Upper lobe of left lung (tissue), 6 donors: ENCODE measurements around the gene ANKFY1. TPM values are rescaled to one million over a fixed set of nuclear protein-coding genes. Genes with fewer than 3 reads are reported as not detected.

Experiments
- ATAC-seq, 2 donors: fragments of 200-7000 bp; cut with Tn5 transposase; one replicate each; pipeline ENCODE4 v1.9.1; 2022; ENCODE audit warnings: mild to moderate bottlenecking in 2 of 2, moderate library complexity in 2 of 2; ENCODE audit not compliant: low FRiP score in 2 of 2
- DNase-seq, 2 donors: peaks; one replicate each; pipeline ENCODE4 v3.0.0-alpha.2; 2019 to 2020
- H3K27ac ChIP-seq, 4 donors: fragments of 200-600 bp; sonication (generic); one replicate each; pipeline ENCODE4 v1.5.1; 2016 to 2019
- H3K27me3 ChIP-seq, 4 donors: fragments of 200-600 bp; sonication (generic); one replicate each; pipeline ENCODE4 v1.5.1; 2017 to 2019
- H3K36me3 ChIP-seq, 4 donors: fragments of 200-600 bp; sonication (generic); one replicate each; pipeline ENCODE4 v1.5.1; 2016 to 2019
- H3K4me1 ChIP-seq, 4 donors: fragments of 200-600 bp; sonication (generic); one replicate each; pipeline ENCODE4 v1.5.1; 2018 to 2019
- H3K4me3 ChIP-seq, 4 donors: fragments of 200-600 bp; sonication (generic); one replicate each; pipeline ENCODE4 v1.5.1; 2017 to 2019; ENCODE audit warnings: mild to moderate bottlenecking in 2 of 4, moderate library complexity in 1 of 4
- H3K9me3 ChIP-seq, 4 donors: fragments of 200-600 bp; sonication (generic); one replicate each; pipeline ENCODE4 v1.5.1; 2018 to 2019
- CTCF ChIP-seq, 6 experiments: fragments of 450-650 bp in 4 of 6; fragments of 200-600 bp in 2 of 6; sonication (generic) in 2 of 6; IDR thresholded peaks; one replicate each; pipeline ENCODE4 v1.5.1; 2016 to 2019; ENCODE audit warnings: antibody characterized with exemption in 6 of 6
- EP300 ChIP-seq, 4 donors: sonication (generic); formaldehyde crosslinking; IDR thresholded peaks; one replicate each; pipeline ENCODE4 v1.5.1; 2017; ENCODE audit warnings: antibody characterized with exemption in 4 of 4, control low read depth in 2 of 4
- POLR2A ChIP-seq, 4 donors: fragments of 450-650 bp; IDR thresholded peaks; one replicate each; pipeline ENCODE4 v1.5.1; 2016 to 2017; ENCODE audit warnings: antibody characterized with exemption in 4 of 4, mild to moderate bottlenecking in 2 of 4
- POLR2AphosphoS5 ChIP-seq, 2 donors: sonication (generic); formaldehyde crosslinking; IDR thresholded peaks; one replicate each; pipeline ENCODE4 v1.5.1; 2017; ENCODE audit warnings: antibody characterized with exemption in 2 of 2
- whole genome bisulfite sequencing, 2 donors: methylation state at CpG; one replicate each; pipeline ENCODE4 v1.1.5; 2017 to 2018; 5-methylcytosine and 5-hydroxymethylcytosine counted together
- total RNA-seq, 6 donors: library from RNA; depleted of rRNA in 4 of 6; stranded (reverse); fragments of >200 nt in 4 of 6; gene quantifications; one replicate each; pipeline versions ENCODE4 v1.1.0 to v1.2.1, GENCODE V29; 2016 to 2021
- donor health status: DM: no; HTN: no; CAD: no; lungs with moderate emphysema.
- donor health status: DM: no; HTN: yes; CAD: no; lungs with severe emphysema.

ANKFY1 gene
- total RNA-seq, 6 donors from 2014 or later, result 58.7 to 92.2 (median 60.9) TPM

- peaks cover 14 to 61% (median 36%) of the 10 kb centered on the region in 4 donors for H3K36me3 ChIP-seq
- no peaks in the 10 kb centered on the region for H3K27me3 ChIP-seq
- DNase-seq (no peak), ATAC-seq (peak in 1 of 2 donors; percentile 38)
- TF ChIP-seq EP300 (IDR thresholded peaks at IDR 0.05) (no peak), POLR2AphosphoS5 (IDR thresholded peaks at IDR 0.05) (no peak), CTCF (IDR thresholded peaks at IDR 0.05) (no peak)
- H3K4me1 ChIP-seq, result peaks cover 4 to 16% (median 14%) of the 10 kb centered on the region in 4 donors
- no peak overlapping the region for H3K27ac ChIP-seq
- H3K9me3 ChIP-seq, result no peaks in the 10 kb centered on the region
- 74 to 80% methylated on average over 6 of the region's 6 CpGs for WGBS, 2 donors
- no peak overlapping the region for H3K4me3 ChIP-seq
These were observed 99.8 kb downstream of the ANKFY1 start for GRCh38 chr17:4163951-4164350.

- WGBS, 2 donors, result 71 to 77% methylated on average over 12 to 14 of the region's 14 CpGs
- Histone ChIP-seq H3K36me3 (peaks cover 11 to 57% (median 29%) of the 10 kb centered on the region in 4 donors), H3K4me1 (peaks cover 4 to 16% (median 14%) of the 10 kb centered on the region in 4 donors), H3K27ac (peak overlapping the region in 1 of 4 donors; percentile 42), H3K27me3 (no peaks in the 10 kb centered on the region), H3K9me3 (no peaks in the 10 kb centered on the region), H3K4me3 (no peak overlapping the region)
- TF ChIP-seq POLR2A (IDR thresholded peaks at IDR 0.05) (no peak), CTCF (IDR thresholded peaks at IDR 0.05) (no peak), POLR2AphosphoS5 (IDR thresholded peaks at IDR 0.05) (no peak), EP300 (IDR thresholded peaks at IDR 0.05) (no peak)
- peak in 1 of 2 donors; percentile 27 for DNase-seq
- ATAC-seq, result peak in 1 of 2 donors; percentile 66
These were observed 100.9 kb downstream of the ANKFY1 start for GRCh38 chr17:4162775-4163466.

- Histone ChIP-seq H3K27me3 (no peaks in the 10 kb centered on the region), H3K36me3 (peaks cover 10 to 56% (median 24%) of the 10 kb centered on the region in 4 donors), H3K4me3 (no peak overlapping the region), H3K9me3 (no peaks in the 10 kb centered on the region), H3K4me1 (peaks cover 4 to 16% (median 14%) of the 10 kb centered on the region in 4 donors), H3K27ac (peak overlapping the region; percentile 13 to 53 (median 45))
- ATAC-seq (peak in 1 of 2 donors; percentile 6), DNase-seq (no peak)
- TF ChIP-seq EP300 (IDR thresholded peaks at IDR 0.05) (no peak), POLR2AphosphoS5 (IDR thresholded peaks at IDR 0.05) (no peak), POLR2A (IDR thresholded peaks at IDR 0.05) (no peak), CTCF (IDR thresholded peaks at IDR 0.05) (no peak)
- 71 to 79% methylated on average over 5 to 6 of the region's 6 CpGs for WGBS, 2 donors
These were observed 101.5 kb downstream of the ANKFY1 start for GRCh38 chr17:4162321-4162720.

GRCh38 chr17:4161967-4162305 lies 101.8 kb downstream of the ANKFY1 start:
- no peaks in the 10 kb centered on the region for H3K9me3 ChIP-seq
- H3K4me1 ChIP-seq, result peaks cover 4 to 16% (median 14%) of the 10 kb centered on the region in 4 donors
- H3K27ac ChIP-seq, result peak overlapping the region; percentile 13 to 53 (median 45)
- TF ChIP-seq POLR2AphosphoS5 (IDR thresholded peaks at IDR 0.05), result no peak
- peak in 1 of 4 donors; percentile 28 for TF ChIP-seq POLR2A (IDR thresholded peaks at IDR 0.05)
- ATAC-seq (peak in 1 of 2 donors; percentile 35), DNase-seq (no peak)
- peaks cover 6 to 55% (median 23%) of the 10 kb centered on the region in 4 donors for H3K36me3 ChIP-seq
- WGBS, 2 donors, result 70 to 83% methylated on average over 7 to 9 of the region's 9 CpGs
- H3K4me3 ChIP-seq, result no peak overlapping the region
- no peaks in the 10 kb centered on the region for H3K27me3 ChIP-seq

GRCh38 chr17:4161192-4161966 lies 102.4 kb downstream of the ANKFY1 start:
- peaks cover under 1 to 55% (median 20%) of the 10 kb centered on the region in 4 donors for H3K36me3 ChIP-seq
- H3K27ac ChIP-seq, result peak overlapping the region; percentile 13 to 53 (median 45)
- H3K4me1 ChIP-seq, result peaks cover 4 to 16% (median 14%) of the 10 kb centered on the region in 4 donors
- DNase-seq (peak in 1 of 2 donors; percentile 31), ATAC-seq (peak; percentile 3 to 48)
- no peak for TF ChIP-seq POLR2A (IDR thresholded peaks at IDR 0.05)
- peak in 1 of 6 experiments; percentile 37 for TF ChIP-seq CTCF (IDR thresholded peaks at IDR 0.05)
- no peak overlapping the region for H3K4me3 ChIP-seq
- 61 to 66% methylated on average over 7 of the region's 7 CpGs for WGBS, 2 donors
- no peaks in the 10 kb centered on the region for H3K27me3 ChIP-seq
- no peaks in the 10 kb centered on the region for H3K9me3 ChIP-seq
